Nephron progenitor cell (in vitro differentiated cells): ENCODE data around the gene EGR1.

Source experiments
- DNase-seq: peaks from one replicate; pipeline ENCODE4 v3.0.0; 2021
- H3K27ac Mint-ChIP-seq: 2 replicates; pipeline ENCODE4 v1.8.0; 2021; ENCODE audit warnings: mild to moderate bottlenecking, moderate library complexity, mixed read lengths
- H3K27me3 Mint-ChIP-seq: 2 replicates; pipeline ENCODE4 v1.8.0; 2021; ENCODE audit warnings: mild to moderate bottlenecking, low read depth, mixed read lengths; ENCODE audit not compliant: poor library complexity
- H3K36me3 Mint-ChIP-seq: 2 replicates; pipeline ENCODE4 v1.8.0; 2021; ENCODE audit warnings: low read depth, mixed read lengths
- H3K4me1 Mint-ChIP-seq: 2 replicates; pipeline ENCODE4 v1.8.0; 2021; ENCODE audit warnings: mixed read lengths
- H3K4me3 Mint-ChIP-seq: 2 replicates; pipeline ENCODE4 v1.8.0; 2021; ENCODE audit warnings: mild to moderate bottlenecking, moderate library complexity, mixed read lengths
- H3K9me3 Mint-ChIP-seq: 2 replicates; pipeline ENCODE4 v1.8.0; 2021; ENCODE audit warnings: mild to moderate bottlenecking, moderate library complexity, mixed read lengths
- TF ChIP-seq, protein P1 (sequence below): fragments of 200-600 bp; sonication (generic); IDR thresholded peaks from 2 replicates; pipeline ENCODE4 v1.5.0; 2021; ENCODE audit warnings: antibody characterized with exemption

The EGR1 gene

DNA sequence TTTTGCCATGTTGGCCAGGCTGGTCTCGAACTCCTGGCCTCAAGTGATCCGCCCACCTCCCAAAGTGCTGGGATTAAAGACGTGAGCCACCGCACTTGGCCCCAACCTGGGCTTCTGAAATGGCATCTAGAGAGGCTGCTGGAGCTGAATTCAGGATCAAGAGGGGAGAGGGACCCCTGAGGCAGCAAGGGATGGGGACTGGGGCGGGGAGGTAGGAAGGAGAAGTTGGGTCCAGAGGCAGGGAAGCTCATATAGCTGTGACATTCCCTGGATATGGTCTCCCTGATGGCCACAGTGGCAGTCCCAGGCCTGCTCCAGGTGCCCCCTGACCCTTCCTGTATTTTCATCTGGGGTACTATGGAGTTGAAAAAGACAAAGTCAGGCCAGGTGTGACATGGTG is 14.3 kb upstream of the EGR1 start:
- H3K4me3 Mint-ChIP-seq, result no peak overlapping the region
- no peak for DNase-seq
- peaks cover 18% of the 10 kb centered on the region for H3K27me3 Mint-ChIP-seq
- TF ChIP-seq, protein P1, sequence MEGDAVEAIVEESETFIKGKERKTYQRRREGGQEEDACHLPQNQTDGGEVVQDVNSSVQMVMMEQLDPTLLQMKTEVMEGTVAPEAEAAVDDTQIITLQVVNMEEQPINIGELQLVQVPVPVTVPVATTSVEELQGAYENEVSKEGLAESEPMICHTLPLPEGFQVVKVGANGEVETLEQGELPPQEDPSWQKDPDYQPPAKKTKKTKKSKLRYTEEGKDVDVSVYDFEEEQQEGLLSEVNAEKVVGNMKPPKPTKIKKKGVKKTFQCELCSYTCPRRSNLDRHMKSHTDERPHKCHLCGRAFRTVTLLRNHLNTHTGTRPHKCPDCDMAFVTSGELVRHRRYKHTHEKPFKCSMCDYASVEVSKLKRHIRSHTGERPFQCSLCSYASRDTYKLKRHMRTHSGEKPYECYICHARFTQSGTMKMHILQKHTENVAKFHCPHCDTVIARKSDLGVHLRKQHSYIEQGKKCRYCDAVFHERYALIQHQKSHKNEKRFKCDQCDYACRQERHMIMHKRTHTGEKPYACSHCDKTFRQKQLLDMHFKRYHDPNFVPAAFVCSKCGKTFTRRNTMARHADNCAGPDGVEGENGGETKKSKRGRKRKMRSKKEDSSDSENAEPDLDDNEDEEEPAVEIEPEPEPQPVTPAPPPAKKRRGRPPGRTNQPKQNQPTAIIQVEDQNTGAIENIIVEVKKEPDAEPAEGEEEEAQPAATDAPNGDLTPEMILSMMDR, result no peak
- no peak overlapping the region for H3K27ac Mint-ChIP-seq
- H3K4me1 Mint-ChIP-seq, result peaks cover 26% of the 10 kb centered on the region
- no peaks in the 10 kb centered on the region for H3K36me3 Mint-ChIP-seq
- H3K9me3 Mint-ChIP-seq, result no peaks in the 10 kb centered on the region

DNA sequence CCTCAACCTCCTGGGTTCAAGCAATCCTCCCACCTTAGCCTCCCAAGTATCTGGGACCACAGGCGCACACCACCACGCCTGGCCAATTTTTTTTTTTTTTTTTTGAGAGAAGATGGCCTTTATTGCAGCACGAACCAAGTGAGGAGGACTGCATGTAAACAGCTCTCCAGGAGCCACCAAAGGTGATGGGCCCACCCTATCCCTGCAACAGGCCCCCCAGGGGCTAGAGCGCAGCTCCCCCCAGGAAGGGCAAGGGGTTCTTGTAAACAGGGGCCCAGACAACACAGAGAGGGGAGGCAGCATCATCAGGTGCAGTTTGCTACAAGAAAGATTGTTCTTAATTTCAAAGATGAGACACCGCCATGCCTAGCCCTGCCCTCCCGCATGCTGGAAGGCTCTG is 12.6 kb upstream of the EGR1 start:
- no peak overlapping the region for H3K27ac Mint-ChIP-seq
- peaks cover 22% of the 10 kb centered on the region for H3K27me3 Mint-ChIP-seq
- no peak overlapping the region for H3K4me3 Mint-ChIP-seq
- DNase-seq, result no peak
- peaks cover 35% of the 10 kb centered on the region for H3K4me1 Mint-ChIP-seq
- TF ChIP-seq, protein P1, result no peak
- H3K36me3 Mint-ChIP-seq, result no peaks in the 10 kb centered on the region
- no peaks in the 10 kb centered on the region for H3K9me3 Mint-ChIP-seq

DNA sequence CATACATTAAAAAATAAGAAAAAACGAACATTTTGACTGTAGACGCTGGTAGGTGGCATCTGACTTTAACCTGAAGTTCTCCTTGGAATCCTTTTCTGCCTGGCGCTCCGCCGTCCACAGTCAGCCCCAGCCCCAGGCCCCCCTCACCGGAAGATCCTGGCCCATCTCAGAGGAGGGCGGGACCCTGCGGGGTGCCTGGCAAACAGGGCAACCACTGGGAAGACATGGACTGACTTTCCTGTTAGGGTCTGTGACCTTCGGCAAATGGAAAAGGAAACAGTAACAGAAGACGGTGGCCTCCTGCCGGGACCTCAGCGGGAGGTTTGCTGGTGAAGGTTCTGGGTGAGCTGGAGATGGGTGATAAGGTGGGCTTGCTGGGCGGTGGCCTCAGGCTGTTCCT is 11.7 kb upstream of the EGR1 start:
- TF ChIP-seq, protein P1, result no peak
- Mint-ChIP-seq H3K27ac (no peak overlapping the region), H3K9me3 (no peaks in the 10 kb centered on the region), H3K27me3 (peaks cover 21% of the 10 kb centered on the region), H3K4me1 (peaks cover 35% of the 10 kb centered on the region), H3K36me3 (no peaks in the 10 kb centered on the region), H3K4me3 (no peak overlapping the region)
- DNase-seq, result no peak

GRCh38 chr5:138454121-138454520 is 11.2 kb upstream of the EGR1 start:
- H3K4me3 Mint-ChIP-seq, result no peak overlapping the region
- H3K4me1 Mint-ChIP-seq, result peaks cover 35% of the 10 kb centered on the region
- no peaks in the 10 kb centered on the region for H3K36me3 Mint-ChIP-seq
- DNase-seq, result no peak
- peaks cover 21% of the 10 kb centered on the region for H3K27me3 Mint-ChIP-seq
- H3K27ac Mint-ChIP-seq, result no peak overlapping the region
- H3K9me3 Mint-ChIP-seq, result no peaks in the 10 kb centered on the region
- TF ChIP-seq, protein P1, result no peak

GRCh38 chr5:138455232-138455930 is 9.9 kb upstream of the EGR1 start:
- no peak overlapping the region for H3K27ac Mint-ChIP-seq
- H3K9me3 Mint-ChIP-seq, result no peaks in the 10 kb centered on the region
- H3K4me1 Mint-ChIP-seq, result peaks cover 28% of the 10 kb centered on the region
- TF ChIP-seq, protein P1, result no peak
- H3K36me3 Mint-ChIP-seq, result no peaks in the 10 kb centered on the region
- no peak overlapping the region for H3K4me3 Mint-ChIP-seq
- DNase-seq, result no peak
- peaks cover 21% of the 10 kb centered on the region for H3K27me3 Mint-ChIP-seq
